CD4-positive, alpha-beta T cell treated with Interleukin-2 at 100 ng/mL for 4 hours (primary cell): Measurements from ENCODE around the gene ZFR2.
A peak's percentile ranks its signal among the peaks of the same experiment; 100 is the strongest.

ENCODE experiments used
- DNase-seq: peaks from one replicate; pipeline ENCODE4 v3.0.0-alpha.2; 2020; ENCODE audit warnings: low spot score

Gene ZFR2

GRCh38 chr19:3813473-3814392, 55.1 kb downstream of the ZFR2 start:
- peak; percentile 18 for DNase-seq

GRCh38 chr19:3810708-3811355, 58.0 kb downstream of the ZFR2 start:
- no peak for DNase-seq

- DNase-seq: no peak
These were observed 58.7 kb downstream of the ZFR2 start for GRCh38 chr19:3809881-3810707.

- no peak for DNase-seq
These were observed 60.3 kb downstream of the ZFR2 start for GRCh38 chr19:3808420-3809143.

GRCh38 chr19:3807574-3808354, 61.1 kb downstream of the ZFR2 start:
- DNase-seq: no peak

GRCh38 chr19:3807131-3807480, 61.7 kb downstream of the ZFR2 start:
- DNase-seq: no peak

GRCh38 chr19:3805859-3806258, 63.0 kb downstream of the ZFR2 start:
- no peak for DNase-seq

GRCh38 chr19:3804429-3804828, 64.4 kb downstream of the ZFR2 start:
- no peak for DNase-seq

- DNase-seq: no peak
These were observed 64.9 kb downstream of the ZFR2 start for GRCh38 chr19:3803986-3804385.

- no peak for DNase-seq
These were observed 65.5 kb downstream of the ZFR2 start for GRCh38 chr19:3803114-3803888.

GRCh38 chr19:3801412-3802096, 67.3 kb downstream of the ZFR2 start:
- DNase-seq: peak; percentile 56

GRCh38 chr19:3800996-3801395, 67.8 kb downstream of the ZFR2 start:
- no peak for DNase-seq

- DNase-seq: peak; percentile 54
These were observed 70.7 kb downstream of the ZFR2 start for GRCh38 chr19:3798137-3798536.

GRCh38 chr19:3796358-3796757, 72.5 kb downstream of the ZFR2 start:
- no peak for DNase-seq

- no peak for DNase-seq
These were observed 75.0 kb downstream of the ZFR2 start for GRCh38 chr19:3793799-3794198.

- no peak for DNase-seq
These were observed 76.7 kb downstream of the ZFR2 start for GRCh38 chr19:3792114-3792513.

- DNase-seq: no peak
These were observed 77.9 kb downstream of the ZFR2 start for GRCh38 chr19:3790941-3791340.

GRCh38 chr19:3790209-3790734, 78.6 kb downstream of the ZFR2 start:
- DNase-seq: no peak

GRCh38 chr19:3788996-3789778, 79.7 kb downstream of the ZFR2 start:
- DNase-seq: peak; percentile 52
